Measurements from ENCODE around the gene TMED3.

Gene TMED3

GRCh38 chr15:79349525-79349924 lies 38.6 kb downstream of the TMED3 start:
- CTCF ChIA-PET: interaction anchor here (1.3 kb wide), 1 partner anchor 10 kb away, joined by 3 read pairs; no protein-coding TSS in a partner anchor
- H3K27ac ChIP-seq: no peak overlapping the region
- no peak for DNase-seq (ENCODE audit: low spot score)
- POLR2A ChIA-PET (ENCODE audit: low non-redundant PET): no interaction called here
- TF ChIP-seq CTCF (conservative IDR thresholded peaks at IDR 0.05; ENCODE audit: low read depth): no peak

- POLR2A ChIA-PET (ENCODE audit: low non-redundant PET): no interaction called here
- DNase-seq (ENCODE audit: low spot score): no peak
- no peak for TF ChIP-seq CTCF (conservative IDR thresholded peaks at IDR 0.05; ENCODE audit: low read depth)
- CTCF ChIA-PET: interaction anchor here (1.1 kb wide), 1 partner anchor 12 kb away, joined by 4 read pairs; no protein-coding TSS in a partner anchor
- H3K27ac ChIP-seq: no peak overlapping the region
Observed at GRCh38 chr15:79352206-79352605, 41.3 kb downstream of the TMED3 start.

GRCh38 chr15:79357566-79357965 lies 46.7 kb downstream of the TMED3 start:
- TF ChIP-seq CTCF (conservative IDR thresholded peaks at IDR 0.05; ENCODE audit: low read depth): no peak
- no peak overlapping the region for H3K27ac ChIP-seq
- ChIA-PET CTCF (no interaction called here), POLR2A (ENCODE audit: low non-redundant PET) (no interaction called here)
- no peak for DNase-seq (ENCODE audit: low spot score)

GRCh38 chr15:79358069-79358468 lies 47.2 kb downstream of the TMED3 start:
- TF ChIP-seq CTCF (conservative IDR thresholded peaks at IDR 0.05; ENCODE audit: low read depth): no peak
- no peak for DNase-seq (ENCODE audit: low spot score)
- POLR2A ChIA-PET (ENCODE audit: low non-redundant PET): no interaction called here
- H3K27ac ChIP-seq: no peak overlapping the region
- CTCF ChIA-PET: no interaction called here

- H3K27ac ChIP-seq: no peak overlapping the region
- POLR2A ChIA-PET (ENCODE audit: low non-redundant PET): no interaction called here
- DNase-seq (ENCODE audit: low spot score): no peak
- TF ChIP-seq CTCF (conservative IDR thresholded peaks at IDR 0.05; ENCODE audit: low read depth): no peak
- CTCF ChIA-PET: interaction anchor here (1.2 kb wide), 1 partner anchor 28 kb away, joined by 5 read pairs; no protein-coding TSS in a partner anchor
Observed at GRCh38 chr15:79364571-79365240, 53.8 kb downstream of the TMED3 start.

GRCh38 chr15:79365765-79366164 lies 54.9 kb downstream of the TMED3 start:
- ChIA-PET POLR2A (ENCODE audit: low non-redundant PET) (no interaction called here), CTCF (interaction anchor here (0.6 to 3.1 kb wide), 3 partner anchors 16 to 106 kb away, joined by 3 to 16 read pairs (median 5); no protein-coding TSS in a partner anchor)
- no peak overlapping the region for H3K27ac ChIP-seq
- DNase-seq (ENCODE audit: low spot score): no peak
- no peak for TF ChIP-seq CTCF (conservative IDR thresholded peaks at IDR 0.05; ENCODE audit: low read depth)
